Measurements from ENCODE around the gene FANK1.

DNA sequence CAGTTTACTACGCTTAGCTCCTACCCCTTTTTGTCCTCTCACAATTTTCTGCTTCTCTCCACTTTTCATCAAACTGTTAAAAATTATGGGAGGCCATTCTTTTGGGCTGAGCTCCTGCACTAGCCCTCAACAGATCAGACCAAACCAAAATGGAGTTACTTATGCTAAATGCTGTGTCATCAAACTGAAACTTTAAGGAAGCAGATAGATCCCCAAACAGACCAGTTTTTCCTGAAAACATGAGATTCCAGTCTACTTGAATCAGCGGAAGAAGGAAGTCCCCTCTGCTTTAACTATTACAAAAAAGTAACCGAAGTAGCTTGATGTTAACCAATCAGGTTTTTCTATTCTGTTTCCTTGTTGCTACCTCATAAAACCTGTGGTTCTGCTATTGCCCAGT, 20.6 kb downstream of the FANK1 start:
- TF ChIP-seq EZH2 (IDR thresholded peaks at IDR 0.05; ENCODE audit: borderline replicate concordance, low read depth, low read length, poor library complexity, severe bottlenecking), result no peak
- TF ChIP-seq, protein P1, sequence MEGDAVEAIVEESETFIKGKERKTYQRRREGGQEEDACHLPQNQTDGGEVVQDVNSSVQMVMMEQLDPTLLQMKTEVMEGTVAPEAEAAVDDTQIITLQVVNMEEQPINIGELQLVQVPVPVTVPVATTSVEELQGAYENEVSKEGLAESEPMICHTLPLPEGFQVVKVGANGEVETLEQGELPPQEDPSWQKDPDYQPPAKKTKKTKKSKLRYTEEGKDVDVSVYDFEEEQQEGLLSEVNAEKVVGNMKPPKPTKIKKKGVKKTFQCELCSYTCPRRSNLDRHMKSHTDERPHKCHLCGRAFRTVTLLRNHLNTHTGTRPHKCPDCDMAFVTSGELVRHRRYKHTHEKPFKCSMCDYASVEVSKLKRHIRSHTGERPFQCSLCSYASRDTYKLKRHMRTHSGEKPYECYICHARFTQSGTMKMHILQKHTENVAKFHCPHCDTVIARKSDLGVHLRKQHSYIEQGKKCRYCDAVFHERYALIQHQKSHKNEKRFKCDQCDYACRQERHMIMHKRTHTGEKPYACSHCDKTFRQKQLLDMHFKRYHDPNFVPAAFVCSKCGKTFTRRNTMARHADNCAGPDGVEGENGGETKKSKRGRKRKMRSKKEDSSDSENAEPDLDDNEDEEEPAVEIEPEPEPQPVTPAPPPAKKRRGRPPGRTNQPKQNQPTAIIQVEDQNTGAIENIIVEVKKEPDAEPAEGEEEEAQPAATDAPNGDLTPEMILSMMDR (conservative IDR thresholded peaks at IDR 0.05; ENCODE audit: low read depth, low read length), result no peak
